Measurements from ENCODE around the gene ATRNL1.
A peak's percentile ranks its signal among the peaks of the same experiment; 100 is the strongest.

ATRNL1 gene

DNA sequence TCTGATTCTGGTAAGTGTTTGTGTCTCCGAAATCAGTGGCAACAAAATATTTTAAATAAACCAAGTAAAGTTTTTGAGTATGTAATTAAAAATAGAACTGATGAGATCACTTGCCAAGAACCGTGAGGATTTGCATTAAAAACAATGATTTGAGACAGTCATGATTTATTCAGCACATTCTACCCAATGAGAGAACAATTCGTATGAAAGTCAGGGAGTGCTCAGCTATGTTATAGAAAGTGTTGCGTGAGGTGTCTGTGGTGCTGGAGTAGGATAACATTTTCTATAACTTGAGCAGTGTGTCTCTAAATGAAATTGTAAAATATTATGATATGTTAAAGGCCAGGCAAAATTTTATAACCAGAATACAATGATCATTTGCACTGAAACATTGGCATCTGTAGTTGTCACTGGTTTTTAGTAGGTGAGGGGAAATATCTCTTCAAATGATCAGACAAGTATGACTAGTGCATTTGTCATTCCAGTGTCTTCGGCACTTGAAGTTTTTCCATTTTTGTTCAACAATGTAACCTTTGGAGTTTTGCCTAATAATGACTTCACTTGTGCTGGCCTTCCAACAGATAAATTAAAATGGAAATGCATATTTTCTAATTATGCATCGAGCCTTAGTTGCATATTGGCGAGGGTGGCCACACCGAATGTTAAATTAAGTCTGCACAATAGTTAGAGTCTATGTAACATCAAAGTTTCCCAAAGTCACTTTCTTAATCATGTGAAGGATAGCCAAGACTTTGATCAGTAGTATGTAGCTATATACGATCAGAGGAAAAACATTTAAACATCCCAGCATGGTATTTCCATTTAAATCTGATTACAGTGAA, 844.0 kb downstream of the ATRNL1 start:
- peaks cover 21% of the 10 kb centered on the region for H3F3A ChIP-seq (ENCODE audit: insufficient read depth, low read length)
- H3K9me3 ChIP-seq (replicated peaks; ENCODE audit: insufficient read depth, low read length): no peaks in the 10 kb centered on the region
- no peak overlapping the region for H3K4me2 ChIP-seq (ENCODE audit: low read depth, low read length)
- H4K20me1 ChIP-seq (ENCODE audit: insufficient read depth, low read length): no peaks in the 10 kb centered on the region
- peaks cover 56% of the 10 kb centered on the region for H3K4me1 ChIP-seq (ENCODE audit: low read length)
- no peak overlapping the region for H3K4me3 ChIP-seq (ENCODE audit: low read length)
- H3K36me3 ChIP-seq (replicated peaks; ENCODE audit: insufficient read depth, low read length): no peaks in the 10 kb centered on the region
- H2AFZ ChIP-seq (ENCODE audit: low read length): no peak overlapping the region
- no peaks in the 10 kb centered on the region for H3K79me2 ChIP-seq (ENCODE audit: low read length)
- DNase-seq: no peak
- no peak overlapping the region for H3K27ac ChIP-seq (ENCODE audit: low read length)
- H3K27me3 ChIP-seq (replicated peaks; ENCODE audit: insufficient read depth, low read length): no peaks in the 10 kb centered on the region
- no peaks in the 10 kb centered on the region for H3K9me2 ChIP-seq (replicated peaks; ENCODE audit: insufficient read depth, low read length)
- TF ChIP-seq EZH2phosphoT487 (IDR thresholded peaks at IDR 0.05; ENCODE audit: low read length) (no peak), EZH2 (optimal IDR thresholded peaks at IDR 0.05; ENCODE audit: low read depth, low read length) (no peak)
- TF ChIP-seq, protein P1, sequence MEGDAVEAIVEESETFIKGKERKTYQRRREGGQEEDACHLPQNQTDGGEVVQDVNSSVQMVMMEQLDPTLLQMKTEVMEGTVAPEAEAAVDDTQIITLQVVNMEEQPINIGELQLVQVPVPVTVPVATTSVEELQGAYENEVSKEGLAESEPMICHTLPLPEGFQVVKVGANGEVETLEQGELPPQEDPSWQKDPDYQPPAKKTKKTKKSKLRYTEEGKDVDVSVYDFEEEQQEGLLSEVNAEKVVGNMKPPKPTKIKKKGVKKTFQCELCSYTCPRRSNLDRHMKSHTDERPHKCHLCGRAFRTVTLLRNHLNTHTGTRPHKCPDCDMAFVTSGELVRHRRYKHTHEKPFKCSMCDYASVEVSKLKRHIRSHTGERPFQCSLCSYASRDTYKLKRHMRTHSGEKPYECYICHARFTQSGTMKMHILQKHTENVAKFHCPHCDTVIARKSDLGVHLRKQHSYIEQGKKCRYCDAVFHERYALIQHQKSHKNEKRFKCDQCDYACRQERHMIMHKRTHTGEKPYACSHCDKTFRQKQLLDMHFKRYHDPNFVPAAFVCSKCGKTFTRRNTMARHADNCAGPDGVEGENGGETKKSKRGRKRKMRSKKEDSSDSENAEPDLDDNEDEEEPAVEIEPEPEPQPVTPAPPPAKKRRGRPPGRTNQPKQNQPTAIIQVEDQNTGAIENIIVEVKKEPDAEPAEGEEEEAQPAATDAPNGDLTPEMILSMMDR (IDR thresholded peaks at IDR 0.05; ENCODE audit: low read length): no peak
- H3K9ac ChIP-seq (ENCODE audit: low read length): no peak overlapping the region

DNA sequence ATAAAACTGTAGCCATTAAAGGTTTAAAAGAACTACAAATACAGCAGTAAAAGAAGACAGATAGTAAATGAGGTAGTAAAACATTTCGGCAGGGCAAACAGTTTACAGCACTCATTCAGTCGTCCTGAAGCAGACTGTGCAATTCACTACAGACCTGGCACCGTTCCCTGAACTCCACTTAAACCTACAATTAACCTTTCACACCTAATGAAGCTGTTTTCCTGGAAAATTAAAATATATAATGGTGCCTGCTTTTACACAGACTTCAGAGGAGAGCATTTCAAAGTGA, 844.5 kb downstream of the ATRNL1 start:
- Histone ChIP-seq H3F3A (ENCODE audit: insufficient read depth, low read length) (peaks cover 19% of the 10 kb centered on the region), H3K27ac (ENCODE audit: low read length) (no peak overlapping the region), H3K79me2 (ENCODE audit: low read length) (no peaks in the 10 kb centered on the region), H3K36me3 (replicated peaks; ENCODE audit: insufficient read depth, low read length) (no peaks in the 10 kb centered on the region), H3K4me3 (ENCODE audit: low read length) (no peak overlapping the region), H2AFZ (ENCODE audit: low read length) (no peak overlapping the region), H3K9me2 (replicated peaks; ENCODE audit: insufficient read depth, low read length) (no peaks in the 10 kb centered on the region), H3K4me2 (ENCODE audit: low read depth, low read length) (no peak overlapping the region), H3K9ac (ENCODE audit: low read length) (no peak overlapping the region), H3K9me3 (replicated peaks; ENCODE audit: insufficient read depth, low read length) (no peaks in the 10 kb centered on the region), H3K27me3 (replicated peaks; ENCODE audit: insufficient read depth, low read length) (no peaks in the 10 kb centered on the region), H3K4me1 (ENCODE audit: low read length) (peaks cover 50% of the 10 kb centered on the region), H4K20me1 (ENCODE audit: insufficient read depth, low read length) (no peaks in the 10 kb centered on the region)
- TF ChIP-seq EZH2 (optimal IDR thresholded peaks at IDR 0.05; ENCODE audit: low read depth, low read length) (no peak), EZH2phosphoT487 (IDR thresholded peaks at IDR 0.05; ENCODE audit: low read length) (no peak)
- TF ChIP-seq, protein P1 (IDR thresholded peaks at IDR 0.05; ENCODE audit: low read length): no peak
- DNase-seq: no peak

DNA sequence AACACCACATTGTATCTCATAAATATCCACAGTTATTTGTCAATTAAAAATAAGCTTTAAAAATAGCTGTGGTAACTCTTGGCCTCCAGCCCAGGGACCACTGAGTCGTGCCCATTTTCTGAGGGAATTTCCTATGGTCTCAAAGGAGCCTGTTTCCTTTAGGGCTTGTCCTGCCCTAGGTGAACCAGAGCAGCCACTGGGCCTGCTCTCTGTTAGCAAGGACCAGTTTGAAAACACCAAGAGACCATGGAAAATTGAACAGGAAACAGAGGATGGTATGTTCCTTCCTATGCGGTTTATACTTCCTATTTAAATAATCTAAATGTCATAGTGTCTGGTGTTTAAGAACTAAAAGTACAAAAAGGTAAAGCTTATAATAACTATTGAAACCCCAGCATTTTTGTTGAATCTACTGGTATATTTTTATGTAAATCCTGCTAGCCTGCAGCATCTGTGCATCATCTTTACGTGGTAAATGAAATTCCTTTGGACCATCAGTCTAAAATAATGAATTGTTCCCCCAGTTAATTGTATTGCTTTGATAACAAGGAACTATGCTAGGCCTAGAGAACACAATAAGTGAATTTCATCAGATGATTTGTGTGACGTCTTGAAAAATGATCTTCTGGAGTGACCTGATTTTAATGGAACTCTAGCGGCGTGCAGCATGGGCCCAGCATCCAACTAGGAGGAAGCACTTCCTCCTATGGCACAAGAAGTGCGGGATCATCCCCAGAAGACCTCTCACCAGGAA, 846.1 kb downstream of the ATRNL1 start:
- Histone ChIP-seq H3K27me3 (replicated peaks; ENCODE audit: insufficient read depth, low read length) (no peaks in the 10 kb centered on the region), H3K4me1 (ENCODE audit: low read length) (peaks cover 36% of the 10 kb centered on the region), H3K9me2 (replicated peaks; ENCODE audit: insufficient read depth, low read length) (no peaks in the 10 kb centered on the region), H3F3A (ENCODE audit: insufficient read depth, low read length) (peaks cover 4% of the 10 kb centered on the region), H3K36me3 (replicated peaks; ENCODE audit: insufficient read depth, low read length) (no peaks in the 10 kb centered on the region), H3K9ac (ENCODE audit: low read length) (no peak overlapping the region), H3K4me2 (ENCODE audit: low read depth, low read length) (peak overlapping the region; percentile 14; the same call in 1 of the 2 replicates), H3K27ac (ENCODE audit: low read length) (peak overlapping the region; percentile 43; the same call in 1 of the 2 replicates), H3K79me2 (ENCODE audit: low read length) (no peaks in the 10 kb centered on the region), H3K9me3 (replicated peaks; ENCODE audit: insufficient read depth, low read length) (no peaks in the 10 kb centered on the region), H4K20me1 (ENCODE audit: insufficient read depth, low read length) (no peaks in the 10 kb centered on the region), H2AFZ (ENCODE audit: low read length) (peak overlapping the region; percentile 28; the same call in 1 of the 2 replicates), H3K4me3 (ENCODE audit: low read length) (no peak overlapping the region)
- DNase-seq: peak; percentile 34
- TF ChIP-seq, protein P1 (IDR thresholded peaks at IDR 0.05; ENCODE audit: low read length): no peak
- TF ChIP-seq EZH2 (optimal IDR thresholded peaks at IDR 0.05; ENCODE audit: low read depth, low read length) (no peak), EZH2phosphoT487 (IDR thresholded peaks at IDR 0.05; ENCODE audit: low read length) (no peak)

Measured in MM.1S (cell line).